Body of pancreas (tissue), 4 donors: ENCODE results near the gene LRRC75A. TPM values are rescaled to one million over a fixed set of nuclear protein-coding genes. Genes with fewer than 3 reads are reported as not detected.

ENCODE experiments used
- ATAC-seq: fragments of 150-250 bp; one replicate; pipeline ENCODE4 v1.9.1; 2016
- DNase-seq, 4 donors: peaks; one replicate each; pipeline ENCODE4 v3.0.0-alpha.2; 2019
- H3K27ac ChIP-seq, 4 donors: fragments of 200-600 bp; sonication (generic); 1 replicate in 3 of 4; 2 replicates in 1 of 4; pipeline versions ENCODE4 v1.5.1 to v1.6.1; 2016 to 2019; ENCODE audit warnings: mild to moderate bottlenecking in 1 of 4, mixed read lengths in 1 of 4, moderate library complexity in 1 of 4
- H3K27me3 ChIP-seq, 2 donors: fragments of 200-600 bp; sonication (generic); one replicate each; pipeline ENCODE4 v1.6.0; 2016; ENCODE audit warnings: mild to moderate bottlenecking in 1 of 2
- H3K36me3 ChIP-seq, 2 donors: fragments of 200-600 bp; sonication (generic); replicated peaks in 1 of 2; 2 replicates each; pipeline ENCODE4 v1.5.1; 2016; ENCODE audit warnings: low read depth in 2 of 2; ENCODE audit not compliant: insufficient read depth in 1 of 2
- H3K4me1 ChIP-seq: fragments of 200-600 bp; sonication (generic); one replicate; pipeline ENCODE4 v1.6.0; 2016
- H3K4me3 ChIP-seq, 2 donors: fragments of 200-600 bp; sonication (generic); 1 replicate in 1 of 2; 2 replicates in 1 of 2; pipeline ENCODE4 v1.5.1; 2016 to 2019
- H3K9me3 ChIP-seq, 3 donors: fragments of 200-600 bp; sonication (generic); 1 replicate in 2 of 3; 2 replicates in 1 of 3; pipeline ENCODE4 v1.5.1; 2016
- CTCF ChIP-seq, 7 experiments: fragments of 450-650 bp in 4 of 7; fragments of 200-600 bp in 3 of 7; sonication (generic) in 3 of 7; IDR thresholded peaks; one replicate each; pipeline ENCODE4 v1.5.1; 2016 to 2019; ENCODE audit warnings: antibody characterized with exemption in 7 of 7
- POLR2A ChIP-seq, 3 donors: fragments of 450-650 bp; IDR thresholded peaks; one replicate each; pipeline ENCODE4 v1.6.1; 2016; ENCODE audit warnings: antibody characterized with exemption in 3 of 3, mild to moderate bottlenecking in 2 of 3
- WGBS, 2 donors: methylation state at CpG; one replicate each; pipeline ENCODE4 v1.1.5; 2017; 5-methylcytosine and 5-hydroxymethylcytosine counted together
- intact Hi-C: fragments of 100-400 bp; cut with DNase I; formaldehyde crosslinking; loops from one replicate; pipeline ENCODE4 v1.15.1; 2023
- total RNA-seq, 2 donors: library from RNA; depleted of rRNA; stranded (reverse); fragments of >200 nt; gene quantifications; one replicate each; pipeline ENCODE4 v1.1.0, GENCODE V29; 2016

LRRC75A gene
- total RNA-seq, 2 donors from 2014 or later, result 4.9 to 7.6 TPM

- WGBS, 2 donors, result 73 to 79% methylated on average over 17 to 27 of the region's 27 CpGs
- TF ChIP-seq CTCF (IDR thresholded peaks at IDR 0.05) (no peak), POLR2A (IDR thresholded peaks at IDR 0.05) (no peak)
- no peak for DNase-seq
Observed at GRCh38 chr17:16492613-16493530, 879 bp upstream of the LRRC75A start.

GRCh38 chr17:16491131-16491702 lies 776 bp downstream of the LRRC75A start:
- Histone ChIP-seq H3K9me3 (no peaks in the 10 kb centered on the region), H3K4me1 (peaks cover 33% of the 10 kb centered on the region), H3K27me3 (no peaks in the 10 kb centered on the region), H3K27ac (no peak overlapping the region), H3K4me3 (peak overlapping the region in 1 of 2 donors; percentile 11), H3K36me3 (no peaks in the 10 kb centered on the region)
- DNase-seq (peak in 1 of 4 donors; percentile 27), ATAC-seq (no peak)
- TF ChIP-seq CTCF (IDR thresholded peaks at IDR 0.05), result no peak
- TF ChIP-seq POLR2A (IDR thresholded peaks at IDR 0.05), result no peak
- intact Hi-C loops, result no loop called here
- WGBS, 2 donors, result 11 to 30% methylated on average over 8 to 24 of the region's 28 CpGs

More at GRCh38 chr17:16492613-16493530, 879 bp upstream of the LRRC75A start:
- Histone ChIP-seq H3K27ac (no peak overlapping the region), H3K27me3 (no peaks in the 10 kb centered on the region), H3K4me1 (peaks cover 24% of the 10 kb centered on the region), H3K9me3 (no peaks in the 10 kb centered on the region), H3K4me3 (no peak overlapping the region), H3K36me3 (no peaks in the 10 kb centered on the region)
- no peak for ATAC-seq
- intact Hi-C loops, result no loop called here

GRCh38 chr17:16489431-16489830 lies 2.6 kb downstream of the LRRC75A start:
- Histone ChIP-seq H3K36me3 (no peaks in the 10 kb centered on the region), H3K4me3 (no peak overlapping the region), H3K27ac (no peak overlapping the region), H3K4me1 (peaks cover 40% of the 10 kb centered on the region), H3K27me3 (no peaks in the 10 kb centered on the region), H3K9me3 (no peaks in the 10 kb centered on the region)
- DNase-seq (no peak), ATAC-seq (no peak)
- WGBS, 2 donors, result 97% methylated on average over 3 of the region's 3 CpGs; no CpG with 5 or more reads in 1 of the 2 donors
- TF ChIP-seq POLR2A (IDR thresholded peaks at IDR 0.05) (no peak), CTCF (IDR thresholded peaks at IDR 0.05) (no peak)
- intact Hi-C loops, result no loop called here

GRCh38 chr17:16488968-16489337 lies 3.0 kb downstream of the LRRC75A start:
- Histone ChIP-seq H3K27ac (no peak overlapping the region), H3K4me3 (no peak overlapping the region), H3K4me1 (peaks cover 40% of the 10 kb centered on the region), H3K9me3 (no peaks in the 10 kb centered on the region), H3K36me3 (no peaks in the 10 kb centered on the region), H3K27me3 (no peaks in the 10 kb centered on the region)
- TF ChIP-seq POLR2A (IDR thresholded peaks at IDR 0.05) (no peak), CTCF (IDR thresholded peaks at IDR 0.05) (no peak)
- DNase-seq (no peak), ATAC-seq (no peak)
- 77 to 83% methylated on average over 4 of the region's 4 CpGs for WGBS, 2 donors
- intact Hi-C loops, result no loop called here
